ENCODE data around the gene CRYBB2. TPM values are rescaled to one million over a fixed set of nuclear protein-coding genes. Genes with fewer than 3 reads are reported as not detected.

The CRYBB2 gene
- total and polyA plus RNA-seq, 4 donors: 0.08 to 0.10 TPM; not detected in 2

- Histone ChIP-seq H3K4me3 (ENCODE audit: low read depth in 1 of 3, low read length in 3 of 3) (no peak overlapping the region), H3K9me3 (ENCODE audit: control insufficient read depth in 4 of 4, low read length in 3 of 4) (no peaks in the 10 kb centered on the region), H3K4me1 (ENCODE audit: control insufficient read depth in 4 of 4, insufficient read depth in 4 of 4, low read length in 3 of 4) (peaks cover 2 to 14% (median 10%) of the 10 kb centered on the region in 4 donors), H3K36me3 (ENCODE audit: control insufficient read depth in 4 of 4, insufficient read depth in 3 of 4, low read depth in 1 of 4, low read length in 3 of 4) (peaks cover 12 to 54% (median 44%) of the 10 kb centered on the region in 4 donors), H3K9ac (ENCODE audit: low read depth in 1 of 2, low read length in 2 of 2) (no peak overlapping the region), H3K27me3 (ENCODE audit: control insufficient read depth in 4 of 4, insufficient read depth in 4 of 4, low read length in 3 of 4) (no peaks in the 10 kb centered on the region), H3K27ac (ENCODE audit: low read depth in 1 of 2, low read length in 2 of 2) (no peak overlapping the region)
- TF ChIP-seq JUND (IDR thresholded peaks at IDR 0.05) (no peak), HNF4A (conservative IDR thresholded peaks at IDR 0.05) (no peak), REST (IDR thresholded peaks at IDR 0.05) (no peak), FOXA2 (IDR thresholded peaks at IDR 0.05) (no peak), ATF3 (IDR thresholded peaks at IDR 0.05) (no peak), GABPA (IDR thresholded peaks at IDR 0.05 in 1 of 2, conservative IDR thresholded peaks at IDR 0.05 in 1 of 2) (no peak), EGR1 (IDR thresholded peaks at IDR 0.05; ENCODE audit: low read depth in 2 of 2) (no peak), SP1 (IDR thresholded peaks at IDR 0.05) (no peak)
- DNase-seq (ENCODE audit: low spot score): no peak
- WGBS: 95% methylated on average over 13 of the region's 13 CpGs
Observed at GRCh38 chr22:25177226-25177625, 42.2 kb upstream of the CRYBB2 start.

DNA sequence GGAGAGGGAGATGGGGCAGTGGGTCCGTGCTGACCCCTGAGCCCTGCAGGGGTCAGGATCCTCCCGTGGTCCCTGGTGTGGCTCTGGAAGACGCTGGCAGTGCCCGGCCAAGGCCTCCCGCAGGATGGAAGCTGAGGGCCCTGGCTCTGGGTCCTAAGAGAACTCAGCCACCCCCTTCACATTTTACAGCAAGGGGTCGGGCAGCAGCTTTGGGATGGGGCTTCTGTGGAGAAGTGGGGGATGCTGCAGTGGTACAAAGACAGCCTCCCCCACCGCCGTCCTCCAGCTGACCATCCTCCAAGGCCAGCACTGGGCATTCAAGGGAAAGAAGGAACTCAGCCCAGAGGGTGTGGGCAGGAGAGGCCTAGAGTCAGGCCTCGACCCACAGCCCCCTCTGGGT, 41.5 kb upstream of the CRYBB2 start:
- Histone ChIP-seq H3K4me3 (ENCODE audit: low read depth in 1 of 3, low read length in 3 of 3) (no peak overlapping the region), H3K27me3 (ENCODE audit: control insufficient read depth in 4 of 4, insufficient read depth in 4 of 4, low read length in 3 of 4) (no peaks in the 10 kb centered on the region), H3K9me3 (ENCODE audit: control insufficient read depth in 4 of 4, low read length in 3 of 4) (no peaks in the 10 kb centered on the region), H3K27ac (ENCODE audit: low read depth in 1 of 2, low read length in 2 of 2) (no peak overlapping the region), H3K36me3 (ENCODE audit: control insufficient read depth in 4 of 4, insufficient read depth in 3 of 4, low read depth in 1 of 4, low read length in 3 of 4) (peaks cover 12 to 54% (median 43%) of the 10 kb centered on the region in 4 donors), H3K4me1 (ENCODE audit: control insufficient read depth in 4 of 4, insufficient read depth in 4 of 4, low read length in 3 of 4) (peaks cover 4 to 20% (median 17%) of the 10 kb centered on the region in 4 donors), H3K9ac (ENCODE audit: low read depth in 1 of 2, low read length in 2 of 2) (no peak overlapping the region)
- DNase-seq (ENCODE audit: low spot score): no peak
- TF ChIP-seq REST (IDR thresholded peaks at IDR 0.05) (no peak), CTCF (IDR thresholded peaks at IDR 0.05; ENCODE audit: low read depth, low read length, missing input control) (no peak), ATF3 (IDR thresholded peaks at IDR 0.05) (no peak), EGR1 (IDR thresholded peaks at IDR 0.05; ENCODE audit: low read depth in 2 of 2) (no peak), TAF1 (conservative IDR thresholded peaks at IDR 0.05) (no peak), FOXA2 (IDR thresholded peaks at IDR 0.05) (no peak), JUND (IDR thresholded peaks at IDR 0.05) (no peak), ZBTB33 (IDR thresholded peaks at IDR 0.05) (no peak), NR2F2 (IDR thresholded peaks at IDR 0.05) (no peak), RXRA (IDR thresholded peaks at IDR 0.05) (no peak), RAD21 (IDR thresholded peaks at IDR 0.05) (no peak), SP1 (IDR thresholded peaks at IDR 0.05) (no peak), FOXA1 (IDR thresholded peaks at IDR 0.05) (no peak), HNF4G (IDR thresholded peaks at IDR 0.05) (no peak), MAX (IDR thresholded peaks at IDR 0.05) (no peak), HNF4A (conservative IDR thresholded peaks at IDR 0.05) (no peak), YY1 (IDR thresholded peaks at IDR 0.05) (no peak), GABPA (IDR thresholded peaks at IDR 0.05 in 1 of 2, conservative IDR thresholded peaks at IDR 0.05 in 1 of 2) (no peak)
- 93% methylated on average over 9 of the region's 9 CpGs for WGBS

Measured in liver (tissue), 9 donors.